GM20000 (cell line): ENCODE measurements around the gene RARG.

Source experiments
- DNase-seq: peaks from one replicate; pipeline ENCODE4 v3.0.0; 2012; ENCODE audit warnings: low spot score
- TF ChIP-seq, protein P1 (sequence below): IDR thresholded peaks from 2 replicates; pipeline ENCODE4 v1.5.1; 2012; ENCODE audit warnings: mild to moderate bottlenecking, control low read depth; ENCODE audit errors: extremely low read depth, missing control alignments

RARG gene

DNA sequence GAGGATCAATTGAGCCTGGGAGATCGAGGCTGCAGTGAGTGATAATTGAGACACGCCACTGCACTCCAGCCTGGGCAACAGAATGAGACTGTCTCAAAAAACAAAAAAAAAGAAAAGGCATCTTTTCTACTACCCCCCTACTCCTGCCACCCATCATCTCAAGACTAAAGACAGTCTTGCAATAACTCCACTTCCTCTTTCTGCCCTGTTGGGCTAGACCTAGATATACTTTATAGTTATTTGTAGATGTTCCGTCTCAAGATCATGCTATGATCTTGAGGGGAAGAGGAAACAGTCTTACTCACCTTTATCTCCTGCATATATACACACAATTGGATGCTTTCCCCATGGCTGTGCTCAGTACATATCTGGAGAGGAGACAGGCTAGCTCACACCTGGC lies 24.0 kb upstream of the RARG start:
- peak; percentile 62 for DNase-seq
- TF ChIP-seq, protein P1, sequence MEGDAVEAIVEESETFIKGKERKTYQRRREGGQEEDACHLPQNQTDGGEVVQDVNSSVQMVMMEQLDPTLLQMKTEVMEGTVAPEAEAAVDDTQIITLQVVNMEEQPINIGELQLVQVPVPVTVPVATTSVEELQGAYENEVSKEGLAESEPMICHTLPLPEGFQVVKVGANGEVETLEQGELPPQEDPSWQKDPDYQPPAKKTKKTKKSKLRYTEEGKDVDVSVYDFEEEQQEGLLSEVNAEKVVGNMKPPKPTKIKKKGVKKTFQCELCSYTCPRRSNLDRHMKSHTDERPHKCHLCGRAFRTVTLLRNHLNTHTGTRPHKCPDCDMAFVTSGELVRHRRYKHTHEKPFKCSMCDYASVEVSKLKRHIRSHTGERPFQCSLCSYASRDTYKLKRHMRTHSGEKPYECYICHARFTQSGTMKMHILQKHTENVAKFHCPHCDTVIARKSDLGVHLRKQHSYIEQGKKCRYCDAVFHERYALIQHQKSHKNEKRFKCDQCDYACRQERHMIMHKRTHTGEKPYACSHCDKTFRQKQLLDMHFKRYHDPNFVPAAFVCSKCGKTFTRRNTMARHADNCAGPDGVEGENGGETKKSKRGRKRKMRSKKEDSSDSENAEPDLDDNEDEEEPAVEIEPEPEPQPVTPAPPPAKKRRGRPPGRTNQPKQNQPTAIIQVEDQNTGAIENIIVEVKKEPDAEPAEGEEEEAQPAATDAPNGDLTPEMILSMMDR = no peak

DNA sequence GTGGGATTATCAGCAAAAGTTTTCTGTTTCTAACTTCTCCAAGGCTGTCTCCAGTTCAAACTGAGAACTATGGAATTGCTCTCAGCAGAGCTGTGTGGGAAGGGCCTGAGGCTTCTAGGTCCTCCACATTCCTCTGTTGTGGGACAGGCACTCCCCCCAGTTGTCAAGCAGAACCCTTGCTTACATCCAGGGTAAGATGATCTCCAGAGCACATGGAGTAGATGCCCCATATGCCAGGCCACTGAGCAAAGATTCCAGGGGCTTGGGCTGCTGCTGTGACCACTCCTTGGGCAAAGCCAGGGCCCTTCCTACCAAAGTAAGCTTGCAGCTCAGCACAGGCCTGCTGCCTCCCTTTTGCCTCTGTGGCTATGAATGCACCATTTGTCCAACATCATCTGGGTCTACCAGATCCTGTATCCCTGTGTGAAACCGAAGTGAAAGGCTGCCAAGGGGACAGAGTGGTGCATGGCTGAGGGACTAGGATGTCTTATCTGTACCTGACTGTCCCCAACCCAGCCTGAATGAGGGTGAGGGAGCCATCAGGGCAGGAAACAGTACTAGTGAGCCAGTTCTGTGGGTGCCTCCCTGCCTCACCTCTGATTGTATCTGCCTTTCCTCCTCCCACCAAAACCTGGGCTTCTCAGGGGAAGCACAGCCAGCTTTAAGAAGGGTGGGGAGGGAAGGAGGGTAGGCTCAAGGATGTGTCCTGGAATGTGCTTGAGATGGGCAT lies 23.0 kb upstream of the RARG start:
- TF ChIP-seq, protein P1 = no peak
- DNase-seq = no peak

DNA sequence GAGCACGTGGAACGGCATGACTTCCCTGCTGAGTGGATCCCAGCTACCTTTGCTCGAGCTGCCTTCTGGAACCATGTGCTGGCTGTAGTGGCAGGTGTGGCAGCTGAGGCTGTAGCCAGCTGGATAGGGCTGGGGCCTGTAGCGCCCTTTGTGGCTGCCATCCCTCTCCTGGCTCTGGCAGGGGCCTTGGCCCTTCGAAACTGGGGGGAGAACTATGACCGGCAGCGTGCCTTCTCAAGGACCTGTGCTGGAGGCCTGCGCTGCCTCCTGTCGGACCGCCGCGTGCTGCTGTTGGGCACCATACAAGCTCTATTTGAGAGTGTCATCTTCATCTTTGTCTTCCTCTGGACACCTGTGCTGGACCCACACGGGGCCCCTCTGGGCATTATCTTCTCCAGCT lies 21.3 kb upstream of the RARG start:
- no peak for DNase-seq
- TF ChIP-seq, protein P1 = no peak

DNA sequence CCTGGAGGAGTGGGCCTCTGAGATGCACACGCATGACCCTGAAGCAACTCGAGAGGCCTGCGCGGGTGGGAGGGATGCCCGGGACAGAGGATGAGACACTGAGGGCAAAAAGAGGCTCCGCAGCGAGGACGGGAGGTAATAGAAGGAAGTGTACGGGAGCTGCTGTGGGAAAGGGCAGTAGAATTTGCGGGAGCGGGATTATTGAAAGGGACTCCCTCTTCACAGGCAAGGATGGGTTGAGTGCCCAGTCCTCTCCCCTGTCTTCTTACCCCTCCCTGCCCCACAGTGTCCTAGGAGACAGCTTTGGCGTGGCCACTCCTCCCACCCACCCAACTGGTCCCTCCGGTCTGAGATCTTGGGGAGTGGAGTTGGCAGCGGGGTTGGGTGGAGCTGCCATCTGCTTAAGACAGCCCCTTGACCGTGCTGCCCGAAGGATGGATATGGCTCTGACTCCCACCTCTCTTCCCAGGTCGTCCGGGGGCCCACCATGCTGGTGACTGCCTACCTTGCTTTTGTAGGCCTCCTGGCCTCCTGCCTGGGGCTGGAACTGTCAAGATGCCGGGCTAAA lies 20.4 kb upstream of the RARG start:
- no peak for DNase-seq
- TF ChIP-seq, protein P1 = no peak

DNA sequence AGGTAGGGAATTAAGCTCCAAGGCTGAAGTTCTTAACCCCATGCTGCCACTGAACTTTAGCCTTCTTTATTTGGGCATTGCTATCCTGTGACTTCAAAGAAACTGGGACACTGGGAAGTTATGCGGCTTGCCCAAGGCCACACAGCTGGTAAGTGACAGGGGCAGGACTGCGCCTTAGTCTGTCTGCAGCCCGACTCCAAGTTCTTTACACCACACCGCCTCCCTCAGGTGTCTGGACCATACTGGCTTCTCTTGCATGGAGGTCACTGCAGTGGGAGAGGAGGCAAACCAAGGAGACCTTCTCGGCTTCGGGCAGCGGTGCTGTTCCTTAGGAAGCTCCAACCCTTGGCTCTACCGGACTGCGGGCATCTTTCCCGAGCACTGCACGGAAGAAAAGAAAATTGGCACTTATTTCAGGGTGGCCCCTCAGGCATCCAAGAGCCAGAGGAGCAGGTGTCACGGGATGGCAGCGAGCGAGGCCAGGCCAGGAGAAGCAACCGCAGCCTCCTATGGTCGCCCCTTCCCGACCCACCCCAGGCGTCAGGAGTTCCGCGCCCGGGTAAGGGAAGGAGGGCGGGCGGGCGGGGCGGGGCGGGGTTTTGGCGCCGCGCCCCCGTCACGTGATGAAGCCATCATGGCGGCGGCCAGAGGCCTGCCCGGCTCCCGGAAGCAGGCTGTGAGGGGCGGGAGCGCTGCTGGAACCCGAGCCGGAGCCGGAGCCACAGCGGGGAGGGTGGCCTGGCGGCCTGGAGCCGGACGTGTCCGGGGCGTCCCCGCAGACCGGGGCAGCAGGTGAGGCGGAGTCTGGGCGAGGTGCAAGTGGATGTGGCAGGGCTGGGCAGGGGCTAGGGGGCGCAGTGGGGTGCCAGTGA lies 19.7 kb upstream of the RARG start:
- DNase-seq = peak; percentile 93
- TF ChIP-seq, protein P1 = peak; percentile 49

DNA sequence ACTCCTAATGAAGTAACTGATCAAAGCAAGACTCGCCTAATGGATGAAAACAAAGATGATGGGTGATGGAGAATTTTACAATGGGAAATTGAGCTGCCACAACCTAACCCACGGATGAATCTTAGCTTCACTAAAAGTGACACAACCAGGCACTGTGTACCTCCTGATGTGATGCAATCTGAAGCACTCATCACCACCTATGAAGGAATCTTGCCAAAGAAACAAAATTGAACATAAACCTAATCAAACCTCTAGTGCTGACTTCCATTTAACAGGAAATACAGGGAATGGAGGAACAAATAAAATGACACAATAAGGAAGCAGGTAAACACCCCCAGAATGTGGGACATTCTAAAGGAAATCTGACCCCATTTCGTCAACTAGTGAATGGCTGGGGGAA lies 13.3 kb upstream of the RARG start:
- DNase-seq = no peak
- TF ChIP-seq, protein P1 = no peak

DNA sequence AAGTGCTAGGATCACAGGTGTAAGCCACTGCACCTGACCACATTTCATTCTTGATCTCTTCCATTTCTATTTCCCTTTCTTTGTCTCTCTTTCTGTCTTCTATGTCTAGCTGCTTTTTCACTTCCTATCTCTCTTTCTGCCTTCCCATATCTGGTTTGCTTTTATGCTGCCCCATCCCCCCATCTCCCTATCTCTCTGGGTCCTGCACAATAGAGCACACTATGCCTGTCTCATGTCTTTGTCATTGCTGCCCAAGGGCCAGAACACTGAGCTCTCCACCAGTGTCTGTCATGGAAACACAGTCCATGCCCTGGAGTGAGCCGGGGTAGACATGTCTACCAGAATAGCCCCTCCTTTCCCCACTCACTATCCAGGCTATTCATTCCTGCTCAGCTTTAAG lies 12.3 kb upstream of the RARG start:
- no peak for DNase-seq
- TF ChIP-seq, protein P1 = no peak
